GM19452 (cell line): ENCODE results near the gene USP46.

Experiments
- ATAC-seq: cut with Tn5 transposase; IDR thresholded peaks from one replicate; pipeline ENCODE4 v1.9.1; 2021; ENCODE audit not compliant: unreplicated experiment

The USP46 gene

GRCh38 chr4:52576961-52577623, 82.0 kb downstream of the USP46 start:
- ATAC-seq, result no peak

- ATAC-seq, result no peak
These were observed 82.8 kb downstream of the USP46 start for GRCh38 chr4:52576326-52576725.

DNA sequence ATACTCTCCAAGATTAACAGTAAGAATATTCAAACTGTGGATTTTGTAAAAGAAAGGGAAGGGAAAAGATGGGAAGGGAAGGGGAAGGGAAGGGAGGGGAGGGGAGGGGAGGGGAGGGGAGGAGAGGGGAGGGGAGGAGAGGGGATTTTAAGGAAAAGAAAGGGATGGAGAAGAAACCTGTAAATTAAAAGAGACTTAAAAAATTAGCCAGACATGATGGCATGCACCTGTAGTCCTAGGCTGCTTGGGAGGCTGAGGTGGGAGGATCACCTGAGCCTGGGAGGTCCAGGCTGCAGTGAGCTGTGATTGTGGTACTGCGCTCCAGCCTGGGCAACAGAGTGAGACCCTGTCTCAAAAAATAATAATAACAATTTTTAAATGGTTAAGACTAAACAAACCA, 83.7 kb downstream of the USP46 start:
- ATAC-seq, result no peak

DNA sequence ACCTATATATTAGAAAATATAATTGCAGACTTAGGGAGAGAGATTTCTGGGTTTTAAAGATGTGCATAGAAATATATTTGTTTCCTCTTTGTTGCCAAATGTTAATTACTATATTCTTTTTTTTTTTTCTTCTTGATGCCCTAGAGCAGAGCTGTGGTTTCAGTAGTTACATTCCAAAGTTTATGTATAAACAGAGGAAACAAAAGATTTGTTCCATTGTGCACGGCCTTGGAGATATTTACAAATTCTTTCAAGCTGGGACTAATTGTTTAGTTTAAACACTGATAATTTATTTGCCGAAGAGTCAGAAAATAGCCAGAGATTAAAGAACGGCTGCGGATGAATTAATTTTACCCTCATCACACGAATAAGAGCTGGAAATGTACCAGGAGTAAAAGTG, 85.1 kb downstream of the USP46 start:
- ATAC-seq, result no peak

- no peak for ATAC-seq
These were observed 85.5 kb downstream of the USP46 start for GRCh38 chr4:52573551-52573950.

DNA sequence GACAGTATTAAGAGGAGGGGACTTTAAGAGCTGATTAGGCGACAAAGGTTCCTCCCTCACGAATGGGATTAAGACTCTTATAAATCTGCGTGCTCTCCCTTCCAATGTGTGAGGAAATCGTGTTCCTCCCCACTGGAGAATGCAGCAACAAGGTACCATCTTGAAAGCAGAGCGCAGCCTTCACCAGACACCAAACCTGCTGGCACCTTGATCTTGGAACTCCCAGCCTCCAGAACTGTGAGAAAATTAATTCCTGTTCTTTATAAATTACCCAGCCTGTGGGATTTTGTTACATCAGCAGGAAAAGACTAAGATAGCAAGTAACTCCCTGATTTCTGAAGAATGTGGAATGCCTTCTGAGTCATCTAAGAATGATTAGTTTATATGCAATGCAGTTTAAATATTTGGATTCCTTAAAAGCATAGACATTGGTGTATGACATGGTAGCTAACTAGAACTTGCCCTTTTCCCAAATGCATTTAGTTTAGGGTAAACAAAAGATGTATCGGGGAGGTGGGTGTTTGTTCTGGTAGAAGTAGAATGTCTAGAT, 86.1 kb downstream of the USP46 start:
- no peak for ATAC-seq

- no peak for ATAC-seq
These were observed 90.8 kb downstream of the USP46 start for GRCh38 chr4:52568351-52568750.

- no peak for ATAC-seq
These were observed 92.7 kb downstream of the USP46 start for GRCh38 chr4:52566136-52567031.

- ATAC-seq, result no peak
These were observed 98.2 kb downstream of the USP46 start for GRCh38 chr4:52560844-52561280.

DNA sequence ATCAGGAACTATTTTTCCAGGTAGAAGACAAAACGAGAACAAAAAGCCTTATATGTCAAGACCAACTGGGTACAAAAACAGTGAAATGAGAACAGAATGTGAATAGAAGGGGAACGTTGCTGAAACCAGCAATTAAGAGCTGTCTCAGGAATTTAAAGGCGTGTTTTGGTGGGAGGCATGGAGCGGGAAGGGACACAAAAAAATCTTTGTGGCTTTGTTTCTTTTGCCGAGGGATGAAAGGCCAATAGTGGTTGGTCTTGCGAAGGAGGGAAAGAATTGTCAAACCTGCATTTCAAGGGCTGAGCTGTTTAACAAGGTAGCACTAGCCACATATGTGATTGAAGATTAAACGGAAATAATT, 103.8 kb downstream of the USP46 start:
- no peak for ATAC-seq

DNA sequence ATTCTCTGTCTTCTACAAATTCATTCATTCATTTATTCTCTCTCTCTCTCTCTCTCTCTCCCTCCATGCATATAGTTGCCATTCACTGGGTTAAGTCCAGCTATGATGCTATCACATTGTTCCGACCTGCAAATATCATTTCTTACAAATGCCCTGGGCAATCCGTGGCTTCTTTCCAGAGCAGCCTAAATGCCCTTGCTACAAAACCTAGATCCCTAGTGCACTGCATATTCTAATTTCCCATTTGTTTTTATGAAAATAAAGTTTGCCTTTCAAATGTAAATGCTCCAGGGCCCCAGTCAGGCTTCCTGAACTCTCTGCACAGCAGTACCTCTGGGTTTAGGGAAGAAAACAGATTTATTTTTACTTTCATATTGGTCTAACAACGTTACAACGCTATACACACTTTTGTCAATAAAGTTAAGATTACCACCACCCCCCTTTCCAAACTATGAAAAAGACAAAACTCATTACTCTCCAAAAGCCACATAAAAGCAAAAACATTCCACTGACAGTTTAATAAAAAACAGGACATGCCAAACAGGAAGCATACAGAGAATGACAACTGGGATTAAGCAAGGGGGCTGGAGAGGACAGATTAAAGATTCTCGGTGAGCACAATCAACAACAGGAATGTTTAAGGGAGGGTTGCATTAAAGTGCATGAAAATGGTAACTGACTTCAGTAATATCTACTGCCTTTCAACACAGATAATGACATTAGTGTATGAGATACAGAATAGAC, 104.3 kb downstream of the USP46 start:
- ATAC-seq, result no peak

GRCh38 chr4:52552778-52553177, 106.3 kb downstream of the USP46 start:
- ATAC-seq, result no peak

- no peak for ATAC-seq
These were observed 107.6 kb downstream of the USP46 start for GRCh38 chr4:52551487-52551886.

- no peak for ATAC-seq
These were observed 108.9 kb downstream of the USP46 start for GRCh38 chr4:52550186-52550585.

GRCh38 chr4:52548818-52549570, 110.1 kb downstream of the USP46 start:
- ATAC-seq, result no peak

GRCh38 chr4:52546449-52546848, 112.7 kb downstream of the USP46 start:
- no peak for ATAC-seq

GRCh38 chr4:52545099-52546069, 113.7 kb downstream of the USP46 start:
- peak; percentile 66 for ATAC-seq
